ENCODE data around the gene BHLHE23. TPM values are rescaled to one million over a fixed set of nuclear protein-coding genes. Genes with fewer than 3 reads are reported as not detected.

Gene BHLHE23
- total and polyA plus RNA-seq, 3 donors from 2014 or later: 5.3 to 6.6 TPM; not detected in 1

GRCh38 chr20:63007360-63007645 lies 539 bp upstream of the BHLHE23 start:
- no peak overlapping the region for H3K27ac ChIP-seq
- no peaks in the 10 kb centered on the region for H3K9me3 ChIP-seq
- intact Hi-C loops (cut with DNase I; ENCODE audit: low total_unique reads): no loop called here
- no peak for TF ChIP-seq POLR2A (IDR thresholded peaks at IDR 0.05)
- TF ChIP-seq CTCF (IDR thresholded peaks at IDR 0.05): no peak
- 0 to 1% methylated on average over 5 to 24 of the region's 24 CpGs for WGBS, 2 donors
- DNase-seq: no peak
- no peaks in the 10 kb centered on the region for H3K36me3 ChIP-seq (ENCODE audit: low read depth, missing control alignments)
- peak overlapping the region in 1 of 2 donors; percentile 29 for H3K4me3 ChIP-seq
- H3K27me3 ChIP-seq: no peaks in the 10 kb centered on the region
- no peaks in the 10 kb centered on the region for H3K4me1 ChIP-seq

GRCh38 chr20:63005862-63006539 lies 763 bp downstream of the BHLHE23 start:
- Histone ChIP-seq H3K36me3 (ENCODE audit: low read depth, missing control alignments) (no peaks in the 10 kb centered on the region), H3K27ac (no peak overlapping the region), H3K4me3 (peak overlapping the region; percentile 24 to 36), H3K4me1 (no peaks in the 10 kb centered on the region), H3K9me3 (no peaks in the 10 kb centered on the region), H3K27me3 (no peaks in the 10 kb centered on the region)
- peak; percentile 29 for DNase-seq
- TF ChIP-seq CTCF (IDR thresholded peaks at IDR 0.05): no peak
- TF ChIP-seq POLR2A (IDR thresholded peaks at IDR 0.05): no peak
- intact Hi-C loops (cut with DNase I; ENCODE audit: low total_unique reads): no loop called here
- WGBS, 2 donors: 2% methylated on average over 85 of the region's 90 CpGs; no CpG with 5 or more reads in 1 of the 2 donors

- intact Hi-C loops (cut with DNase I; ENCODE audit: low total_unique reads): no loop called here
- WGBS, 2 donors: 2 to 10% methylated on average over 6 to 39 of the region's 43 CpGs
- H3K36me3 ChIP-seq (ENCODE audit: low read depth, missing control alignments): no peaks in the 10 kb centered on the region
- no peak overlapping the region for H3K27ac ChIP-seq
- H3K9me3 ChIP-seq: no peaks in the 10 kb centered on the region
- no peak for DNase-seq
- H3K4me3 ChIP-seq: peak overlapping the region in 1 of 2 donors; percentile 36
- no peaks in the 10 kb centered on the region for H3K27me3 ChIP-seq
- TF ChIP-seq CTCF (IDR thresholded peaks at IDR 0.05): no peak
- TF ChIP-seq POLR2A (IDR thresholded peaks at IDR 0.05): no peak
- H3K4me1 ChIP-seq: no peaks in the 10 kb centered on the region
These were observed 1.4 kb downstream of the BHLHE23 start for GRCh38 chr20:63005365-63005861.

DNA sequence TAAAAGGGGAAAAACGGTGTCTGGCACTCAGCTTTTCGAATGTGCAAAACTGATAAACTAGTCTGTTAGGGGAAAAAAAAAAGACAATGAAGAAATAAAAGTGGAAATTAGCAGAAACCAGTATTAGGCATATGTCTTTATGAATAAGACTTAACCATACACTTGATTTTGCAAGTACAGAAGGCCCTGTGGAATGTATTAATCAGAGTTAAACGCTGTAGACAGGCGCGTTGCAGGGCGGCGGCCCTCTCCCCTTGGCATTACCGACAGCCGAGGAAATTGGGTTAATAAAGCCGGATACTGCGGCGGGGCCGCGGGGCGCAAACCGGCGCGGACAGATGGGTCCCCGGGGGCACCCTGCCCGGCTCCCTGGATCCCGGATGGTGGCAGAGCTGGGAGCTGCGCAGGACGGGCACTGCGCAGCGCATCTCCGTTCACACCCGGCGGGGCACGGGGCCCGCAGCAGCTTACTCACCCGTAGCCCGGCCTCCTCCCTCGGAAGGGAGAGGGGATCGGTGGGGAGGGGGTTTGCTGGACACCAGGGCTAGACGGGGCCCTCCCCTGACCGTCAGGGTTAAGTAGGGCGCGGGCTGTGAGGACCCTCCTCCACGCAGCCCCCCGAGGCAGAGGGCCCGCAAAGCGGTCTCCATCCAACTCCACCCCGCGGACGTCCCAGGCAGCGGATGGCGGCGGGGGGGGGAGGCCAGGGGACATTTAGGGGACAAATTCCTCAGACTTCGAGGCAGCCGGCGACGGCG lies 2.0 kb downstream of the BHLHE23 start:
- H3K4me3 ChIP-seq: peak overlapping the region in 1 of 2 donors; percentile 36
- WGBS, 2 donors: 7 to 8% methylated on average over 13 to 53 of the region's 53 CpGs
- no peaks in the 10 kb centered on the region for H3K27me3 ChIP-seq
- intact Hi-C loops (cut with DNase I; ENCODE audit: low total_unique reads): no loop called here
- no peaks in the 10 kb centered on the region for H3K9me3 ChIP-seq
- no peak for TF ChIP-seq POLR2A (IDR thresholded peaks at IDR 0.05)
- no peak for TF ChIP-seq CTCF (IDR thresholded peaks at IDR 0.05)
- no peak for DNase-seq
- no peaks in the 10 kb centered on the region for H3K36me3 ChIP-seq (ENCODE audit: low read depth, missing control alignments)
- H3K27ac ChIP-seq: no peak overlapping the region
- no peaks in the 10 kb centered on the region for H3K4me1 ChIP-seq
